ENCODE results near the gene SCN3A. TPM values are rescaled to one million over a fixed set of nuclear protein-coding genes. Genes with fewer than 3 reads are reported as not detected.

Gene SCN3A
- total RNA-seq, 1 donor from 2014 or later, result 0.35 TPM

DNA sequence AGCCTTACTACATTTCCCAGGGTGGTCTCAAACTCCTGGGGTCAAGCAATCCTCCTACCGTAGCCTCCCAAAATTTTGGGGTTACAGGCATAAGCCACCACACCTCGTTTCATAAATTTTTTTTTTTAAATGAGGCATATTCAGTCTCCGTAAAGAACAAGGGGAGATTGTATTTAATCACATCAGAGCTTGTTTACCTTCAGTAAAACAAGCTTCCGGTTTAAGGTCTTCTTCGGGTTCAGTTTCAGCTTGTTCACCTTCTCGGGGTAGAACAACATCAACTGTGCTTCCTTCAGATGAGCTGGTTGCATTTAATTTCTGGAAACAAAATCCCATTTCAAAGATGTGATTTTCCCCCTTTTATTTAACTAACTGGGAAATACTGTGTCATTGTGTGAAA is 88.6 kb downstream of the SCN3A start:
- intact Hi-C loops (cut with DNase I), result no loop called here
- no peak for DNase-seq (ENCODE audit: low spot score)

DNA sequence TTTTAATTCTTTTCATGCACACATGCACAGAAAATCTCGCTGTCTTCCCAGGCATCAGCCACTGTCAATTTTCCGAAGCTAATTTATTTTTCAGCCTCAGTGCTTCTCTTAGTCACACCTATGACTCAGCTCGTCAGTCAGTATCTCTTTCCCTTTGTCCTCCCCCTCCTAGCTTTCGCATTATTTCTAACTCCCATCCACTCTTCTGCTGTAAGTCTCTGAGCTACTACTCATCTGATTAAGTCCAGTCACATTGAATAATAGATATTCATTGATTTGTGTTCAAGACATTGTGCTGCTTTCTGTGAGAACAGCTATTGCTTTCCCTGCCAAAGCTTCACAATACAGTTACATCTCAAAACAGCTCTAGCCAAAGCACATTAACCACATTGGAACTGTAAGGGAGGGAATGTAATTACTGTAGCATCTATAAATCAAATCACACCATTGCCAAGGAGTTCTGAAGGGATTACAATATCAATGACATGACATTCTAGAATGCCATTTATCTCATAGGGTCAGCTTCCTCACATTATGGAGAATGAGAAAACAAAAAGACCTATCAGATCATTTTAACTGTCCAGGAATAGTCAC is 89.4 kb downstream of the SCN3A start:
- intact Hi-C loops (cut with DNase I), result no loop called here
- no peak for DNase-seq (ENCODE audit: low spot score)

DNA sequence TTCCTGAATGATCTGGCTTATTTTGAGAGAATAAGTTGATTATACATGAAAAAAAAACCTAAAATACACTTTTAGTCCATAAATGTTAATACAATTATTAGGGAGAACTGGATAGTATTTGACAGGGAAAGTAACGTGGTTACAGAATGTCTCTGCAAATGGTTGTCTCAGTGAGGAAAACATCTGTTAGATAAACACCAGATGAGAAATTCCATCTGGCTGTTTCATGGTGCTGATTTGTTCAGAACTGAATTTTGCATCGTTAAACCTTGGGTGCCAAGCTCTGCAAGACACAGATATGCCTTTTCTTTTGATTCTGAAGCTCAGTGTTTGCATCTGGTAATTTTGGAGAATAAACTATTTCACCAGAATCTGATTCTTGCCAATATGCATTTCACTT is 90.4 kb downstream of the SCN3A start:
- intact Hi-C loops (cut with DNase I), result no loop called here
- no peak for DNase-seq (ENCODE audit: low spot score)

DNA sequence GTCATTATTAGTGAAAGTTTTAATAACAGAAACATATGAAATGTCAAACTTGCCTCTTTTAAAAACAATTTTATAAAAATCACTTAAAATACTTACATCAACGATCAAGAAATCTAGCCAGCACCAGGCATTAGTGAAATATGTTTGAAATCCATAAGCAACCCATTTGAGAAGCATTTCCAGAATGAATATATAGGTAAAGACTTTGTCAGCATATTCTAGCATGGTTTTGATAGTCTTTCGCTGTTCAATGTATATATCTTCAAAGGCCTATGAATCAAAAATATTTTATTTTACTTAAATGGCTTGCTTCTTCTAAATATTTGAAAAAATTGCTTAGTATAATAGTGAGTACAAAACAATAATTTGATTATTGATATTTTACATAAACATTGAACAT is 91.1 kb downstream of the SCN3A start:
- DNase-seq (ENCODE audit: low spot score), result no peak
- intact Hi-C loops (cut with DNase I), result no loop called here

DNA sequence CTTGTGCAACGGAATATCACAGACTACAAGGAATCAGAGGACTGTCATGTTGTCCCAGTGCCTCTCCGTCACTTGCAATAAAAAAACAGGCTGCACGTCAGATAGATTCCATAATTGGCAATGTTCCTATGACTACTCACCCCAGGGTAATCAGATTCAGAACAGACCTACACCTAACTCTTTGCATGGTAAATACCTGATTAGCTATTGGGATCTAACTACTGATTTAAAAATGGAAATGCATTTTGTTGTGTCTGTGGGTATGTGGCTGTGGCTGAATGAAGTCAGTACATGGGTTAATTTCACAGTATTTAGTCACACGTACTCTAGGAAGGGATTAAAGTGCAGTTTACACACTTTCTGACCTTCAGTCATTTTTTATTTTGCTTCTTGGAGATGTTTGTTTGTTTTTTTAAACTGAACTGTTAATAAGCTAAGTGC is 91.7 kb downstream of the SCN3A start:
- intact Hi-C loops (cut with DNase I), result no loop called here
- no peak for DNase-seq (ENCODE audit: low spot score)

DNA sequence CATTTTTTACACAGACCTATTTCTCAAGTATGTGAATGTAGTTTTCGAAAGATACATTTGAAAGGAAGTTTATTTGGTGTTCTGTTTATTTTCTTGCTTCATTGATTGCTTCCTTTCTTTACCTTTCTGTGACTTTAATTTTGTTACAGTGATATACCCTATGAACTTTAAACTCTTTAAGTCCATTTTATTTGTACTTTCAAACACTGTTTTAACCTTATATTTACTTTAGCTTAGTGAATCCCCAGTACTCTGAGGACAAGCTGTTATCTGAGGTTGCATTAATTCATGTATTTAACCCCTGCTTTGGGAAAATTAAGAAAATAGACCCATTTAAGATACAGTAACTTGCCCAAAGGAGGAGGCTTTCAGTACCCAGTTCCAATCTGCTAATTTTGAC is 93.5 kb downstream of the SCN3A start:
- intact Hi-C loops (cut with DNase I), result no loop called here
- DNase-seq (ENCODE audit: low spot score), result no peak

DNA sequence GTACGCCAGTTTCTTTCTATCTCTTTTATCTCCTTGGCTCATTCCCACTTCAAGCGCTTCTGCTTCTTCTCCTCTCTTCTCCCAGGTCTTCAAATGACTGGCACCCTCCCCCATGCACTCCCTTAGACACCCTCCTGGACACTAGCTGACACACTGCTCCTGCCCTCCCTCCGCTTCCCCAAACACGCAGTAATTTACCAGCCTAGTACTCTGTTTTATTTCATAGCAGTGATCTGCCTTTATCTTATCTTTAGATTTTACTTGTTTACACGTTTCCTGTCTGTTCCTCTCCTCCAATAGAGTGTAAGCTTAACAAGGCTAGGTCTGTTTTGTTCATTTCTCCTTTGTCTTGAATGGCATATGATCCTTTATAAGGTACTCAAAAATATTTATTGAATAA is 93.9 kb downstream of the SCN3A start:
- intact Hi-C loops (cut with DNase I), result no loop called here
- DNase-seq (ENCODE audit: low spot score), result no peak

DNA sequence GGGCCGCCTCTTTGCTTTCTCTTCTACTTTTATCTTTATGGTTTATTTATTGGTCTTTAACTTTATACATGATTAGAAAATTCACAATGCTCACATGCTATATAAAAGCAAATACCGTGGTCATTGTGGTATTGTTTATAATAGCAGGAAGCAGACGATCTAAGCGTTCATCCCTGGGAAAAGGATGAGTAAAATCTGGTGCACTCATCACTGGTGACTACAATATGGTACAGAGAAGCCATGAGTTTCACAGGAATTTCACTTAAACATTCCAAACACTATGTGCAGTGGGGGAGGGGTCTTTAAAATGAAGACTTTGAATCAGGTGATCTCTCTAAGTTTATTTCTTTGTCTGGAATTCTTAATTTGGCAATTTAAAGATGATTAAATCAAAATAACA is 97.9 kb downstream of the SCN3A start:
- DNase-seq (ENCODE audit: low spot score), result no peak
- intact Hi-C loops (cut with DNase I), result no loop called here

DNA sequence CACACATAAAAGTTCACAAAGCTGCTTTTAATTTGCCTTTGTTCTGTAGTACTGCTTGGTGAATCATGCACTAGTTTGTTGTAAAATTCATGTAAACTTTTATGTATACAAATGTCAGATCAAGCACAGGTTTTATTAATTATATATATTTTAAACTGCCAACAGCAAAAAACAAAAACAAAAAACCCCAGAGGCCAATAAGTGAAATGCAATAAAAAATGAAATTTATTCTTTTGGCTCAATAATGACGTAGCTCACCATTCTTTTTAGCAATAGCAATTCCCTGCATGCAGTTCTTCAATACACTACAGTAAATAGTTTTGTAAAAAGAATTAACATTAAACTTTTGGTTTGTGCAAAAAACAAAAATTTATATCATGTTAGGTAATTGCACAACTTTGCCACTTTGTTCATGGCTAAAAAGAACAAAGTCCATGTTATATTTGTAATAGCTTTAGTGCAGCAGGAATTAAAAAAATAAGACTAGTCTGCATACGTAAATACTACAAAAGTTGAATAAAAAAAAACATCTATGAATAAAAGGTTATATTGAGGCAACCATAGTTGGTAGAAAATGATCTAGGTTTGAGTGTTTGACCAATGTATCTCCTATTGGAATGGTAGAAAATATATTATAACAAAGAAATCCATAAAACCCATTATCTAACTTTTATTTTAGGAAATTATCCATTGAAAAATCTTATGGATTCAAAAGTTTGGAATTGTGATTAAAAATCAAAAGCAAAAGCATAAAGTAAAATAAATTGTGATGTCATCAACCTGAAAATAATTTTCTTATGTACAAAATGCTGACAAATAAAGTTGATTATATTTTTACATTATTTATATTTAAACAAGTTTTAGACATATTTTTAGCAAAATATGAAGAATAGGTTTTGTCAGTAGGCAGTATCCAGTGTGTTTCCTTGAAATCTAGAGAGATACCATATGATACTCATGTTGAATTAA is 115.6 kb downstream of the SCN3A start:
- no peak for DNase-seq (ENCODE audit: low spot score)
- intact Hi-C loops (cut with DNase I), result no loop called here

DNA sequence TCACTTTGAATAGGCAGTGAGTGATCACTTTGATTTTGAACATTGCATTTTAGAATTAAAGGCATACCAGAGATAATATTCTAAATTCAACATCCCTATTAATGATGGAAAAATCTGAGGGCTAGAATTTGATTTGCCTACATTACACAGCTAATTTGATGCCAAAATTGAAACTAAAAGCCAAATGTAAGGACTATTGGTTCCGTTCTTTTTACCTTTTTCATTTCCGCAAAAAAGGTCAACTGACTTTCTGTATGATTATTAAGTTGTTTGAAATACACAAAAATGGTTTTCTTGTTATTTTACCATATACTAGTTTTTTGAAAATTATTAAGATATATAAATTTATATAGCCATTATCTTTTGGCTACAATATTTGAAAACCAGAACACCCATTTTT is 117.5 kb downstream of the SCN3A start:
- no peak for DNase-seq (ENCODE audit: low spot score)
- intact Hi-C loops (cut with DNase I), result no loop called here

DNA sequence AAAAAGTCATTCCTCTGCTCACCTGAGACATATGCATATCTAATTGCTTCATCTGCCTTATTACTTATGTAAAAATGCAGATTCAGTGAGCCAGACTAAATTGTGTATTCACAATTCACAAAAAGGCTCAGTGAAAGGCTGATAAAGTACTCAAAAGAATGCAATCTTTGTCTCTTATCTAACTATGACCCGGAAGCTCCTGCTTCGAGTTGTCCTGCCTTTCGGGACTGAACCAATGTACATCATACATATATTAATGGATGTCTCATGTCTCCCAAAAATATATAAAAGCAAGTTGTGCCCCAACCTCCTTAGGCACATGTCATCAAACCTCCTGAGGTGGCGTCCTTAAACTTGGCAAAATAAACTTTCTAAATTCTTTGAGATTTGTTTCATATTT is 120.5 kb downstream of the SCN3A start:
- DNase-seq (ENCODE audit: low spot score), result no peak
- intact Hi-C loops (cut with DNase I), result no loop called here

DNA sequence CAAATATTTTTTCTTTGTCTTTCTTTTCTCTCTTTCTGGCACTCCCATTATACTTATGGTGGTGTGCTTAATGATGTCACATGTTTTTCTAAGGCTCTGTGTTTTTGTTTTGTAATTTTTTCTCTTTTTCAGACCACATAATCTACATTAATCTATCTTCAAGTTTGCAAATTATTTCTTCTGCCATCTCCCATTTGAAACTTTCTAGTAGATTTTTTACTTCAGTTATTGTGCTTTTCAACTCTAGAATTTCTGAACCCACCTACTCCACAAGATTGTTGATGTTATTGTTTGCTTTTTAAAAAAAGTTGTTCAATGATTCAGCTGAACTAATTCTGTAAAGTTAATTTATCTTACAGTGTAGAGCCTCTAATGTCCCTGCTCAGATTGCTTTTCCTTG is 121.4 kb downstream of the SCN3A start:
- DNase-seq (ENCODE audit: low spot score), result no peak
- intact Hi-C loops (cut with DNase I), result no loop called here

DNA sequence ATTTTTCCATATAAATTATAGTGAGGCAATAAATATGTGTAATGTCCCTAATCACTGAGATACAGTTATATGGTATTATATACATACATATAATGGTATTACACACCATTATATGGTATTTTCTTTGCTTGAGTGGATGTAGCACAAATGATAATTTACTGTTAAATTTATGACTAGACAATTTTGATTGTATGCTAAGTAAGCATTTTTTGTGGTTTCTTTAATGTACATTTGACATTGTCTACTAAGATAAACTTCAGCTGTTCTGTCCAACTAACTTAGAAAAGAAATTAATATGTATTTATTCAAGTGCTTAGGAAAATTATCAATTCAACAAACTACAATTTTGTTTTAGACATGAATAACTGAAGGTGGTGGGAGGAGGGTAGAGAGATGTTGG is 122.6 kb downstream of the SCN3A start:
- no peak for DNase-seq (ENCODE audit: low spot score)
- intact Hi-C loops (cut with DNase I), result no loop called here

DNA sequence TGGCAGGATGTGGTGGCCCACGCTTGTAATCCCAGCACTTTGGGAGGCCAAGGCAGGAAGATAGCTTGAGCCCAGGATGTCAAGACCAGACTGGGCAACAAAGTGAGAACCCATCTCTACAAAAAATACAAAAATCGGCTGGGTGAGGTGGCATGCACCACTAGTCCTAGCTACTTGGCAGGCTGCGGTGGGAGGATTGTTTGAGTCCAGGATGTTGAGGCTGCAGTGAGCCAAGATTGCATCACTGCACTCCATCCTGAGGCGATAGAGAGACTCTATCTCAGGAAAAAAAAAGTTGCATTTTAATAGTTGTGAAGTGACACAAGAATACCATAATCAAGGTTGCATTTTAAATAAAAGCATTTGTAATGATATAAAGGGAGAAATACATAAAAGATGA is 124.4 kb downstream of the SCN3A start:
- no peak for DNase-seq (ENCODE audit: low spot score)
- intact Hi-C loops (cut with DNase I), result no loop called here

DNA sequence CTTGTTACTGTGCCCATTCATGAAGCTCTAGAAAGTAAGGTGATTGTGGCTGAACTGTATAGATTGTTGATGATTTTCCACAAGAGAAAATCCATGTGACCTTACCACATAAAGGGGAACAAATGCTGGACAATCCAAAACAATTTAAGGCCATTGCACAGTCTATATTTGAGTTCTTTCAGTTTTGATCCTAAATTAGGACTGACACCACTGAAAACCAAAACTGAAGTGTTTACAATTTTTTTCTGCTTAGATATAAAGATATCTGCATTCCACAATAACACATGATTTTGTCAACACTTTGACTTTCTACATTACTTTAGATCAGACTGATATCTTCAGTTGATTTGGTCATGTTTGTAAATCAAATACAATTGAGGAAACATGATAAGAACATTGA is 124.9 kb downstream of the SCN3A start:
- intact Hi-C loops (cut with DNase I), result no loop called here
- DNase-seq (ENCODE audit: low spot score), result no peak

DNA sequence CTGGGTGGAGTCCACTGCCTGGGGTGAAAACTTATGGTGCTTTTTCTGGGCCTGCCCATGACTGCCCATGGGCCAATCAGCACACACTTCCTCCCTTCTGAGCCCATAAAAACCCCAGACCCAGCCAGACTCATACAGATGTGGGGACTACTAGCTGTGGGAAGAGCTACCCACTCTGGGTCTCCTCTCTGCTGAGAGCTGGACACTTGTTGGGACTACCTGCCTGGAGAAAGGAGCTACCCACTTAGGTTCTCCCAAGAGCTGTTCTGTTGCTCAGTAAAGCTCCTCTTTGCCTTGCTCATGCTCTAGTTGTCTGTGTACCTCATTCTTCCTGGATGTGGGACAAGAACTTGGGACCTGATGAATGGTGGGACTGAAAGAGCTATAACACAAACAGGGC is 129.0 kb downstream of the SCN3A start:
- DNase-seq (ENCODE audit: low spot score), result no peak
- intact Hi-C loops (cut with DNase I), result no loop called here

DNA sequence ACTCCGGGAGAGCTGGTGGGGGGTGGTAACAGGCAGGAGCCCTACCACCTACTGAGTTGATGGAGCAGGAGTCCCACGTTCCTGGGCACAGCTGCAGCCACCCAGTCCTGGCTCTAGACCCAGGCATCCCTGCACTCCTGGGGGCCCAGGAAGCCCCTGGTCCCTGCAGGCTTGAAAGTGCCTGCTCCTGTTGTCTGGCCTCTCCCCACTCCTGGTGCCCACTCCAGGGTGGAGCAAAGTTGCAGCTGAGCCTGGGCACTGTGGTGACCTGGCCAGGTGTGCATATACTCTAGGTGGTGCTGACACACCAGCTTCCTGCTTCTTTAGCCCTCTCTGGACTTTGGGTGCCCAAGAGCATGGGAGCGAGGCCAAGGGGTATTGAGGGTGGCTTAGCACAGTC is 129.5 kb downstream of the SCN3A start:
- intact Hi-C loops (cut with DNase I), result no loop called here
- no peak for DNase-seq (ENCODE audit: low spot score)

DNA sequence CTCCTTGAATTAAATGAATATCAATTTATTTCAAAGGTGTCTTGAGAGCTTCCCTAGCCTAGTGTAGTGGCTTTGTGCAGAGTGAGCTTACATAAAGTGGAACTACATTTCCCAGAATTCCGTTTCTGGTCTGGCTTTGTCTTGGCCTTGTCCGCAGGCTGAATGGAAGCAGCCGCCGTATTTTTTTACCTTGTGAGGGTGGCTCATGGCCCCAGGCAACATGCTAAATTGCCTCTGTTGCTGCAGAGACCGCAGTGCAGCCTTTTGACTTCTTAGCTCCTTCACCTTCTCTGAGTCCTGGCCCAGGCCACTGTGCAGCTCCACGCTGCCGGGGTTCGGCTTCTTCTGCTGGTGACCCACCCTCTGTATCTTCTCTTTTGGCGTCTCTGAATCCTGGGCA is 133.8 kb downstream of the SCN3A start:
- no peak for DNase-seq (ENCODE audit: low spot score)
- intact Hi-C loops (cut with DNase I), result no loop called here

DNA sequence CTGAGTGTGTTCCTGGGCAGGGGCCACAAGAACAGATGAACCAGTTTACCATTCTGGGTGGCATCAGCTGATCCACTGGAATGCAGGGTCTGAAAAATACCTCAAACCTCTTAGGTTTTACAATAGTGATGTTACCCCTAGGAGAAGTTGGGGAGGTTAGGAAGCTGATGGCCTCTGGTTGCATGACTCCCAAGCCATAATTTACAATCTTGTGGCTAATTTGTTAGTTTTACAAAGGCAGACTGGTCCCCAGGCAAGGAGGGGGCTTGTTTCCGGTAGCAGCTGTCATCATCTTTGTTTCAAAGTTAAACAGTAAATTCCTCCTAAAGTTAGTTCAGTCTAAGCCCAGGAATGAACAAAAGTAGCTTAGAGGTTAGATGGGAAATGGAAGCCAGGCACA is 134.7 kb downstream of the SCN3A start:
- intact Hi-C loops (cut with DNase I), result no loop called here
- no peak for DNase-seq (ENCODE audit: low spot score)

DNA sequence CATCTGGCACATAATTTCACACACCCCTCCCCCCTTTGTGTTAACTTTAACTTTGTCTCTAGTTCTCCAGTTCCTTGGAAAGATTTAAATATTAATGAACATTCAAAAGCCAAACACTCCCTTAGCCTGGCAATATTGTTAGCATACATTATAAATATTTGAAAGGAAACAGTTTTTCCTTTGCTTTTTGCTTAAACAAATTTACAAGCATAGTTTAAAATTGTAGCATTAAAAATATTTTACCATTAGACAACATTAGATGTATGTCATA is 135.4 kb downstream of the SCN3A start:
- intact Hi-C loops (cut with DNase I), result no loop called here
- no peak for DNase-seq (ENCODE audit: low spot score)

DNA sequence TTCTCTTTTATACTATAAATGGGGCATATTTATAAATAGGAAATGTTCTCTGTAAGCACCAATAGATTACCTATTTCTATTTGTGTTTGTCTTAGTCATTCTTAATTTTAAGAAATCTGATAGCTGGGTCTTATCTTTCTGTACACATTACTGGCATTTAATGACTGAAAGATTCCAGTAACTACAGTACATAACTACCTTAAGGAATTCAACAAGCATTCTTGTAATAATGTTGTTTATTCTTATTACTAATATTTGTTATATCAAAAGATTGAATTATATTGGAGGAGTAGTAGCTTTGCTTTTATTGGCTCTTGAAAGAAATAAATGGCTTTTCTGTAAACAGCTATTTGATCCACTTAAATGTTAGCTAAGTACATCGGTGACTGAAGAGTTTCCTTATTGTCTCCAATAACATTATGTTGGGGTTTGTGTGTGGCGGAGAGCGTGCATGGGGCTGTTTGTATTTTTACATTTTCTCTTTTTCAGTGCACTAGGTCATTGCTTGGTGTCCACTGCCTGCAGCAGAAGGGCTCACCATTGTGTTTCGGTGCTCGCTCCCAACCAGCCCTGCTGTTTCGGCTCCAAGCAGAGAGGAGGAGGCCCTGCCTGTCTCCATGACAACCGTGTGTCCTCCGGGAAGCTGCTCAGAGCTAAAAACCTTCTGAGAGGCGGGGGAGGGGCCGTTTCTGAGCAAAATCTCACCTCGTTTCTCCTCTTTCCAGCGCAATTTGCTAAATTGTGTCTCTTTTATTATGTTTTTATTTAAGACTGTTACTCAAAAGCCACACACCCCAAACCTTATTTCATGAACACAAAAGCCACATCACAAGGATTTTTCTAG is 136.0 kb downstream of the SCN3A start:
- DNase-seq (ENCODE audit: low spot score), result no peak
- intact Hi-C loops (cut with DNase I), result no loop called here
